GM19023 (cell line): Measurements from ENCODE around the gene MAPK7.
"Not testable (repeated sequence)": the region's sequence is repeated elsewhere in the genome, so short reads cannot be mapped to it uniquely, and the experiment has no call there.

Source experiments
- ATAC-seq: cut with Tn5 transposase; IDR thresholded peaks from one replicate; pipeline ENCODE4 v1.9.1; 2021; ENCODE audit warnings: mild to moderate bottlenecking, moderate library complexity; ENCODE audit not compliant: unreplicated experiment

MAPK7 gene

DNA sequence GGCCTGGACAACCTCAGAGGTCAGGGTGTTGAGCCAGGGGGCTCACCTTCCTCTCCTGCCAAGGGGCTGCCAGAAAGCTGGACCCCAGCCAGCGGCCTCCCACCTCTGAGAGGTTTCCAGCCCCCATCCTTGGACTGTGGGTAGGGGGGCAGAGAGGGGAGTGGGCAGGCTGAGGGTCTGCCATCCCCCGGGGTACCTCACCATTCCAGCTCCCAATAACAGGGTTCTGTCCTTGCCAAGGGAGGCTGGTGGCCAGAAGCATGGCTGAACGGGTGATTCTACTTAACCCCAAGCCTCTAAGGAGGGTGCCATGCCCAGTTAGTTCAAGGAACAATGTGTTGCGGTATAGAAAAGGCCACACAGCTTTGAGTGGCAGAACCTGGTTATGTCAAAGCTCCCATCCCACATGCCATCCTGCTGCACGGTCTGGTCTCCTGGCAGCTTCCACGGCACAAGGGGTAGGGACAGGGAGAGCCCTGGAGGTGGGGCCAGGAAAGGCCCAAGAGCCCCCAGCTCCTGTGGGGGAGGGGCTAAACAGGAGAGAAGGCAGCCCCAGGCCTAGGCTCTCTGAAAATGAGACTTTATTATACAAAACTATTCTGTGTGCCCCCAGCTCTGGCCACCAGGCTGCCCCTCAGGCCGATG, 35.6 kb upstream of the MAPK7 start:
- ATAC-seq = no peak

DNA sequence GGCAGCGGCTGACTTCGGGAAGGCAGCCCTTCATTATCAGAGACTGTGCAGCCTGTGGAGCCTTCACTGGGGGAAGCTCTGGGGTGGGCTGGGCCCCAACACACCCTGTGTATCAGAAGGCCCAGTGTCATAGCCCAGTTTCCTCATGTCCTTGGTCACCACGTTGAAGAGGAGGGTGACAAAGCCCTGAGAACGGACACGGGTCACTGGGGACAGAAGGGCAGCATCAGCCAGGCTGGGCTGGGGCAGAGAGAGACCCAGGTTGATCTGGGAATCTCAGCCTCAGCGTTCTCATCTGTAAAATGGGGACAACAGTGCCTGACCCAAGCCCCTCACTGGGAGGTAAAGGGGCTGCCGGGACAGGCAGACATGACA, 35.1 kb upstream of the MAPK7 start:
- ATAC-seq = no peak

DNA sequence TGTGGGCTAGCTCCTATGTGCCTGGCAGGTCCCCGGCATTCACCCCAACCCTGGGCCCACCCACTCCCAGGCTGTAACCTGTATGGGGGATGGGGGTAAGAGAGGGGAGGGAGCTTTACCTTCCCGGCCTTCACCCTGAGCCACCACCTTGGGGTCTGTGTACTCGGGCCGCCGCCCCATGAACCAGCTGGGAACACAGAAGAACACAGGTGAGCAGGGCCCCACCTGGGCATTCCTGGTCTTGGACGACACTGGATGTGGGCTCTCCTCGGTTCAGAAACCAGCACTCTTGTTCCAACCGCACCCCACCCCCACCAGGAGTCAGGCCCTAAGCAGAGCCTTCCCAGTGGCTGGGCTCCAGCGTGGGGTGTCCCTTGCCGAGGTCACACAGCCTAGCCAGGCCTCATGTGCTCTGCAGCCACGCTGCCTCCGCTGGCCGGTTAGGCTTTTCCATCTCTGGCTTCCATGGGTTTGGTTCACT, 34.6 kb upstream of the MAPK7 start:
- no peak for ATAC-seq

DNA sequence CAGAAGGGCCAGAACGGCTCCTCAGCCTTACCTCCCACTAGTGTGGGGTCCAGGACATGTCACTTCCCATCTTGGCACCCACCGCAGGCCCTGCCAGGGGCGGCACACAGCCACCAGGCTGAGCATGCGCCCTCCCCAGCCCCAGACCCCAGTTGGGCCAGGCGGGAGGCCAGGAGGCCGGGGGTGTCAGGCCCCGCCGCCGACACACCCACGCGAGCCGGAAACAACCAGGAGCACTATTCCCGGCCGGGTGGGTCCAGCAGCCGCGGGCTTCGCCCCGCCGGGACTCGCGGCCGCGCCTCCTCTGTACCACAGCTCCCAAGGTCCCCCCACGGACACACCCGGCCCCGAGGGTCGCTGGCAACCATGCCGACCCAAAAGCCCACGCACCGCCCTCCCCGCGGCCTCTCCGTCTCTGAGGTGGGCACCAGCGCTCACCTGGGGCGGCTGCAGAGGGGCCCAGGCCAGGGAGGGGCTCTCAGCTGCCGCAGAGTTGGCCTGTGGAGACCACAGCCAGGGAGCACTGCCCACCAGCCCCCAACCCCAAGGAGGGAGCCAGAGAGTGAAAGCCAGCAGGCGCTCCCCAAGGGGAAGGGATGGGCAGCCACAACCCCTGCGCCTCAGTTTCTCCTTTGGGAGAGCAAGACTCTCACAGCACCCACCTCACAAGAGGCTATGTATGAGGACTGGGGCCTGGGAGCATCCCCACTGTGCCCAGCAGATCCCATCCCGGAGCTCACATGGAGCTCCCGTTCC, 33.8 kb upstream of the MAPK7 start:
- no peak for ATAC-seq

DNA sequence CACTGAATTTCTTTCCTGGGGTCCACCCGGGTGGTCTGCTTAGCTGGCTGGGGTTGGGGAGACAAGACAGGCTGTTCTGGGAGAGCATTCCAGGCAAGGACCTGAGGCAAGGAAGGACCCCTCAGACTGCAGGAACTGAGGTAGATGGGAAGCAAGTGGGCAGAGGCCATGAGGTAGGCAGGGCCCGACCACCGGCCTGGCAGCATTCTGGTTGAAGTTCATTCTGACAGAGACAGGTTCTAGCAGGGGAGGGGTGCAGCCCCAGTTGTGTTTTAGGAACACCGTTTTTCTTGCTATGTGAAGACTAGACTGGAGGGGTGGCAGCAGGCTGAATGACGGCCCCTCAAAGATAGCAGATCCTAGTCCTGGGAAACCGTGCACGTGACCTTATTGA, 33.2 kb upstream of the MAPK7 start:
- no peak for ATAC-seq

DNA sequence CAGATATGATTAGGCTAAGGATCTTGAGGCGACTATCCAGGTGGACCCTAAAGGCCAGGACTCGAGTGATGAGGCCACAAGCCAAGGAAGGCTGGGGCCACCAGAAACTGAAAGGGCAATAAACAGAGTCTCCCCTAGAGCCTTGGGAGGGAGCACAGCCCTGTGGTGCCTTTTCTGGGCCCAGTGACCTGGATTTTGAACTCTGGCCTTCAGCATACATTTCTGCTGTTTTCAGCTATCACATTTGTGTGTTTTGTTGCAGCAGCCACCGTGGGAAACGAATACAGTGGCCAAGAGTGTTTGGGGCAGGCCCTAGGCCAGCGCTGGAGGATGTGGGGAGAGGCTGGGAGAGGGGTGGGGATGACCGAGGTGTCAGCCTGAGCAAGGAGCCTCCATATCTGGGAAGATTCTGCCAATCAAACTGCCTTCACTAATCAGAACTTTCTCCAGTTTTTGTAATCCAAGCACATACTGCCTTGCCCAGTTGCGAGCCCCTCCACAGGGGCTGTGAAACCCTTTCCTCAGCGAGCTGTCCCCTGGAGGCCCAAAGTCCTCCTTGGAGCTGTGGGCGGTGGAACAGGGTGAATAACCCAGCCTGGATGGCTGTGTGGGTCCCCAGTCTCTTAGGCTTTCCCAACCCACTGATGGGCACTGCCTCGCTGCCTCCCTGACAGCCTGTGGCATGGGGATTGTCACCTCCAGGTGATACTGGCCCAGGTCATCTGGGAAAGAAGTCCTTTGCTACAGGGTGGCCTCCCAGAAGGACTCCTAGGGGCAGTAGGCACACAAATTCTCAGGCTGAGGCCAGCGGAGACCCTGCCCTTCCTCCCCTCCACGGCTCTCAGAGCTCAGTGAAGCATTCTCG, 32.6 kb upstream of the MAPK7 start:
- no peak for ATAC-seq

DNA sequence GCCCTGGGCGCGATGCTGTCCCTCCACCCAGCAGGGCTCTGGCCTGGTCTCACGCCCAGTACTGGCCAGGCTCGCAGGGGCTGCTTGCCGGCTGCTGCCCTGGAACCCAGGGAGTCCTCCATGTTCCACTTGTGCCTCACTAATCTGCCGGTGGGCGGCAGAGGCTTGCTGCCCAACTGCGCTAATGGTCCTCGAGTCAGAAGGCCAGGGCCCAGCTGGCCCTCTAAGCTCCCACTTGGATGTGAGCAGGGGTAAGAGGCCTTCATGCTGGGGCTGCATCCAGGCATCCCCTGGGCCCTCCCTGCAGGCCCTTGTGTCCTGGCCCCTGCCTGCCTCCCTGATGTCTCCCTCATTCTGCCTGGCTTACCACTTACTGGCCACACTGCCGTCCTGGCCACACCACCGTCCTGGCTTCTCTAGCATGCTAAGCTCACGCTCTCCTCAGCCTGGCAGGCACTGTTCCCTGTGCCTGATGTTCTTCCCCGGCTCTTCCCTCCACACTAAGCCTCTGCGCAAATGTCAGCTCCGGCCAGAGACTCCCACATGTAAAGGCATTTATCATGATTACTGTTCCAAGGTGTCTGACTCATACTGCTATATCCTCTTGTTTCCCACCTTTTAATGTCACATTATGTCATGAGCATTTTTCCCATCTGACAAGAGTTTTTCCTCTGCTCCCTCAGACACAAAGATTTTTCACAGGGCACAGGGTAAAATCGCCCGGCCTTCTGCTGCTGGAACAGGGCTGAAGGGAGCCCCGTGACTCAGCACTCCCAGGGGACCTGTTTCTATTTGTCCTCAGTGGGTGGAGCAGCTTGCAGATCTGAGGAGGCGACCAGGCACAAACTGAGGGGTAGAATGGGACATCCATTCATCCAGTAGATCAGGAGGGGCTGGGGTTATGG, 31.7 kb upstream of the MAPK7 start:
- ATAC-seq = no peak

DNA sequence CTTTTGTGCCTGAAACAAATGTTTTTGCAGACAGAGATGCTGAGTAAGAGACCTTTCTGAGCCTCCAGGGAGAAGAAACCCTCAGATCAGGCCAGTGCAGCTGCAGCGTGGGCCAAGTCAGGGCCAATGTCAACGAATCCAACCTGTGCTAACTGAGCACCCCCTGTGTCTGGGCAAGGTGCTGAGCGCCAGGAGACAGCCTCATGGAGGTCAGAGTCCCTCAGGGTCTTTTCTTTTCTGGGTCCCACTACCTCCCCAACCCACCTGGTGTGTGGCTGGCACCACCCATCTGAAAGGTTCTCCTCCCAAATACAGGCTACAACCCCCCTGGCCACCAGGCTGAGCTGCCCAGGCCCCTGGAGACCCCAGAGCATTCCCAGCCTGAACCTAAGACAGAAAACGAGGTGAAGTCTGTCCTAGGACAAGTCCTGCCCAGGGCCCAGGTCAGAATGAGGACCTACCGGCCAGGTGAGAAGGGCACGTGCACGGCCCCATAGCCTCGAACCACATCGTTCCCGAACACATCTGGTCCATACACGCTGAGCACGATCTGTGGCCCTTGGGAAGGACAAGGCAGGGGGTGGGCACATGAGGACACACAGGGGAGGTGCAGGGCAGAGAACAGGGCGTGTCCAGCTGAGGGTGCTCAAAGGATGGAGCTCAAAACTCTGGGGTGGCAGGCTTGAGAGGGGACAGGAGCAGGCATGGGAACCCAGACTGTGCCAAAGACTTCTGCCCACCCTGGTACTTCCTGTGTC, 30.8 kb upstream of the MAPK7 start:
- ATAC-seq = no peak

DNA sequence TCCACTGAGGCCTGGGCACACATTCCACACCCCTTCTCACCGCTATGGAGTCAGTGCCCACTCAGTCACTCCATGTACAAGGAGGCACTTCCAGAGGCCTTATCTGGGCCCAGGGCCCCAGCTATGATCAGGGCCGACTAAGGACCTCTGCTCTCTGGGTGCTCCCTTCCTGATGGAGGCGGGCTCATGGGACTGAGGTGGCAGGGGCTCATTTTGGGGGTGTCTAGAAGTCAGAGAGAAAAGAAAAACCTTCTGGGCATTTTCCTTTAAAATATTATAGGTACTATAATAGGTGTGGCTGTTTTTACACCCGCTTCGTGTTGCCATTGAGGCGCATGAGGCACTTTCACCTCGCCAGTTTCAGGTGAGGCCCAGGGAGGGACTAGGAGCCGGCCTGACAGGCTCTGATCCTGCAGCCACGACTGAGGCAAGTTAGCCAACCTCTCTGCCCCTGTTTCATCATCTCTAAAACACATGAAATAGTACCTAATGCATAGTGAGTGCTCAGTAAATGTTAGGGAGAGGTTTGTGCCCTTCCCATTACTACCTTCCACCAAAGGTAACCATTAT, 30.1 kb upstream of the MAPK7 start:
- ATAC-seq = no peak

DNA sequence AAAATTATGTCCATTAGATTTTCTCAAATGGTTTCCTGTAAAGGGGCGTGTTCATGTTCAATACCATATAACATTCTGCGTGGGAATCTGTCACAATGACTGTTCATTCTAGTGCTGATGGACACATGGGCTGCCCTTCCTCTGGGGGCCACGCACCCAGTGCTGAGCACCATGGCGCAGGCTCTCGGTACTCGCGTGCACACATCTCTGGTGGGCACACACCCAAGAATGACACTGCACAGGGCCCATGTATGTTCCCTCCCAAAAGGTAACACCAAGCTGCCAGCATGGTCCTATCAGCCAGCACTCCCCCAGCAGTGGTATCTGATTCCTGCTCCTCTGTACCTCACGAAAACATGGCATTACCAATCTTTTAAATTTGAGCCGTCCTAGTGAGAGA, 29.5 kb upstream of the MAPK7 start:
- ATAC-seq = no peak

DNA sequence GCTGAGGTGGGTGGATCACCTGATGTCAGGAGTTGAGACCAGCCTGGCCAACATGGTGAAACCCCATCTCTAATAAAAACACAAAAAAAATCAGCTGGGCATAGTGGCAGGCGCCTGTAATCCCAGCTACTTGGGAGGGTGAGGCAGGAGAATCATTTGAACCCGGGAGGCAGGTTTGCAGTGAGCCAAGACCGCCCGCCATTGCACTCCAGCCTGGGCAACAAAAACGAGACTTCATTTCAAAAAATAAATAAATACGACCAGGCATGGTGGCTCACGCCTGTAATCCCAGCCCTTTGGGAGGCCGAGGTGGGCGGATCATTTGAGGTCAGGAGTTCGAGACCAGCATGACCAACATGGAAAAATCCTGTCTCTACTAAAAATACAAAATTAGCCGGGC, 24.9 kb upstream of the MAPK7 start:
- not testable (repeated sequence) for ATAC-seq

DNA sequence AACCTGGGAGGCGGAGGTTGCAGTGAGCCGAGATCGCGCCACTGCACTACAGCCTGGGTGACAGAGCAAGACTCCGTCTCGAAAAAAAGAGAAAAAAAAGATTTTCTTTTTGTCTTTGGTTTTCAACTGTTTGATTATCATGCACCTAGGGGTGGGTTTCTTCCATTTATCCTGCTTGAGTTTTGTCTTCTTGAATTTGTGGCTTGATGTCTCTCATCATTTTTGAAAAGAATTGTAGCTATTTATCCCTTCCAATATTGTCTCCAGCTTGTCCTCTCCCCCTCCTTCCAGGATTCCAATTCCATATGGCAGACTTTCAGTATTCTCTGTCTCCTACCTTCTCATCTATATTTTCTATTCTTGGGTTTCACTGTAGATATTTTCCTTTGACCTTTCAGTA, 23.6 kb upstream of the MAPK7 start:
- no peak for ATAC-seq

DNA sequence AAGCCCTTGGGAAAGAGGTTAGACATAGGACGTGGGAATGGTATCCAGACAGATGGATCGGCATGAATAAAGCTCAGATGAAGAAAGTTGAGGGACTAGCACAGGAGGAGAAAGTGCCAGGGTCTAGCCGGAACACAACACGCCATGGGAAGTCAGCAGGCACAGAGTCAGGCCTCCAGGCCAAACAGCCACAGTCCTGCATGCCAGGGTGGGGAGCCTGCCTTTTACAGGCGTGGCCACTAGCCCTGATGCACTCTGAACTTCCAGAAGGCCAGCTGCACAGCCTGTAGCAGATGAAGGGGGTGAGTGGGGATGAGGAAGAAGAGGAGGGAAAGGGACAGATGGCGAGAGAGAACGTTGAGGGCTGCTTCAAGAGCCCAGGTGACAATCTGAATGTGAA, 20.9 kb upstream of the MAPK7 start:
- ATAC-seq = no peak

DNA sequence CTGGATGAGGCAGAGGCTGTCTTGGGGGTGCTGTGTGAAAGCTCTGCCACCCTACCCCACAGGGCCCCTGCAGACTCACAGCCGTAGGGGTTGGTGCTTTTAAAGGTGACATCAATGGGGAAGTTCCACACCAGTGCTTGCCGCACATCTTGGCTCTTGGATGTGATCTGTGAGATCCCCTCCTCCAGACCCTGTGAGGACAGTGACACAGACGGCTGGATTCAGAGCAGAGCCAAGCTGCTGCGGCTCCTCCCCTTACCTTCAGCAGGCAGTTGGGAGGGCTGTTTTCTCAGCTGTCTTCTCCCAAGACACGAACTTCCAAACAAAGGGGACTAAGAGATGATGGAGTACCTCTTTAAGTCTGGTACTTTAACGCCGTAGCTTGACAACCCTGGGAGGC, 20.5 kb upstream of the MAPK7 start:
- no peak for ATAC-seq

DNA sequence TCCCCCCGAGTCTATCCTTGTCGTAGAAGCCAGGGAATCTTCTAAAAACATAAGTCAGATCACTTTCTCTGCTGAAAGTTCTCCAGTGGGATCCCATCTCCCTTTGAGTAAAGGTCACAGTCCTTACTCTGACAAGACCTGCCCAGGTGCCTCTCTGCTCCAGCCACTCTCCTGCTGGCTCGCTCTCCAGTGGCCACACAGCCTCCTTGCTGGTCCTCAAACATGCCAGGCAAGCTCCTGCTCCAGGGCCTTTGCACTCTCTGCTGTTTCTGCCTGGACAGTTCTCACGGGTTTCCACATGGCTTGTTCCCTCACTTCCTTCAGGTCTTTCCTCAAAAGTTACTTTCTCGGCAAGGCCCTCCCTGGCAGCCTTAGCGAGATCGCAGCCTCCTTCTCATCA, 19.1 kb upstream of the MAPK7 start:
- ATAC-seq = no peak

DNA sequence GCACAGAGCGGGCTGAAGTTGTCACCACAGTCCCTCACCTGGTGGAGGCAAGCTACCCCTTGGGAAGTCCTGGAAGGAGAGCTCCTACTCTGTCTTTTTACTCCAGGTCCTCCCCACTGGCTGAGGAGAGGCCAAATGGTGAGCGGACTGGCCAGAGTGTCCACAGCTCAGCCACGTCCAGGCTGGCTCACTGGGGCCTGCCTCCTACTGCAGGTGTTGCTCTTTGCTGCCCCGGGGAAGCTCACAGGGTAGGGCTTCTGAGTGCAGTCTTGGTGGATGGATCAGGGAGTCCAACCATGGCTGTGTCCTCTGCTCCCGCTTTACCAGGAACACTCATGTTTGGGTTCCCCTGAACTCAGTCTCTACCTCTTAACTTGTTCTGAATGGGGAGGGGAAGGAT, 18.4 kb upstream of the MAPK7 start:
- ATAC-seq = no peak

DNA sequence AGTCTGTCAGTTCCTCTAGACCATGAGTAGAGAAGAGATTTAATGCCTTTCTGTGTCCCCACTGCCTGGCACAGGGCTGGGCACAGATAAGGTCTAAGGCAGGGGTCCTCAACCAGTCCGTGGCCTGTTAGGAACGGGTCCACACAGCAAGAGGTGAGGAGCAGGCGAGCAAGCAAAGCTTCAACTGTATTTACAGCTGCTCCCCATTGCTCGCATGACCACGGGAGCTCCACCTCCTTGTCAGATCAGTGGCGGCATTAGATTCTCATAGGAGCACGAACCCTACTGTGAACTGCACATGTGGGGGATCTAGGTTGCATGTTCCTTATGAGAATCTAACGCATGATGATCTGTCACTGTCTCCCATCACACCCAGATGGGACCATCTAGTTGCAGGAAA, 17.5 kb upstream of the MAPK7 start:
- ATAC-seq = no peak

DNA sequence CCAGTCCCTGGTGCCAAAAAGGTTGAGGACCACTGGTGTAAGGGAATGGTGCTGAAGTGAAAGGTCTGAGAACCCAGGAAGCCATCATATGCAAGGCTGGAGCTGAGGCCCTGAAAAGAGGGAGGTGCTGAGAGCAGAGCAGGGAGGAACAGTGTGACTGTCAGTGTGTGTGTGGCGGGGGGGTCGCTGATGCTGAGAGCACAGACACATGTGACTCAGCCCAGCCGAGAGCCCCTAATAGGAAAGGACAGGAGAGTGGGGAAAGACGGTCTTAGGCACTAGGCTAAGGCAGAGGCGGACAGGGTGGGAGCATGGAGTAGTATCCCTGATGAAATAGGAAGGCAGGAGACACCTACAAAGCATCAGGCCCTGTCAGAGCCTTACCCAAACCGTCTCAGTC, 17.0 kb upstream of the MAPK7 start:
- no peak for ATAC-seq

DNA sequence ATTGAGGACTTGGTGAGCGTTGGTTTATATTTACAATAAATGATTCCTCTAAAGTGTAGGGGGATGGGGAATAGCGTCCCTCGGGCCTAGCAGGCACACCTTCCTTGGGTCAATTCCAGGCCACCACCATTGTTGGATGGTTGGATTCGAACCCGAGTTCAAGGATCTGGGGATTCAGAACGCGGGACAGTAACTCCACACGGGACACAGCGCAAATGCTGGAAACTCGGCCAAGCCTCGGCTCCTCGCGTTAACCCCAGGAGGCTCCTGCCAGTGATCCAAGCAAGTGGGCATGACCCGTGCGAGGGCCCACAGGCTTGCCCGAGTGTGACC, 16.4 kb upstream of the MAPK7 start:
- ATAC-seq = peak; percentile 3
